ENCODE results near the gene CRTC2. TPM values are rescaled to one million over a fixed set of nuclear protein-coding genes. Genes with fewer than 3 reads are reported as not detected.

The CRTC2 gene
- total and polyA plus RNA-seq, 2 of the 4 experiments (the other 2 are of a cell fraction), result 2.7 to 20.1 TPM

- ChIA-PET POLR2A (ENCODE audit: unreplicated experiment) (no interaction called here), CTCF (interaction anchor here (0.7 kb wide), 1 partner anchor 177 kb away, joined by 6 read pairs; no protein-coding TSS in a partner anchor)
- intact Hi-C loops (cut with micrococcal nuclease), result loop anchor here (10.0 kb wide), 1 partner anchor 480 kb away; no protein-coding TSS in a partner anchor
- peaks cover 24 to 40% of the 10 kb centered on the region in 2 experiments for H3K79me1 ChIP-seq (ENCODE audit: low read depth in 1 of 2, low read length in 2 of 2)
- DNase-seq (no peak), ATAC-seq (ENCODE audit: low read depth) (no peak)
- H2BK15ac ChIP-seq (ENCODE audit: low read depth, low read length), result no peak overlapping the region
- peaks cover 19% of the 10 kb centered on the region for H3K36me3 ChIP-seq (ENCODE audit: control insufficient read depth, insufficient read depth, low read length)
- peak overlapping the region; percentile 99; the same call in 1 of the 2 replicates for H3K4ac ChIP-seq (ENCODE audit: low read depth, low read length)
- H2BK20ac ChIP-seq (ENCODE audit: low read depth, low read length), result no peak overlapping the region
- H3K4me3 ChIP-seq (ENCODE audit: insufficient read depth, low read depth, low read length), result peak overlapping the region; percentile 59
- peak overlapping the region; percentile 100 for H3K14ac ChIP-seq (replicated peaks; ENCODE audit: low read depth, low read length)
- H3K18ac ChIP-seq (ENCODE audit: low read depth, low read length), result no peak overlapping the region
- peaks cover 8% of the 10 kb centered on the region for H3K9me1 ChIP-seq (ENCODE audit: insufficient read depth, low read length)
- in situ Hi-C loops (cut with MboI; ENCODE audit: low sequenced_read_pairs), result no loop called here
- H2BK5ac ChIP-seq (ENCODE audit: low read depth, low read length, poor library complexity, severe bottlenecking), result peak overlapping the region; percentile 88
- no peak overlapping the region; the same call in 1 of the 2 replicates for H4K5ac ChIP-seq (ENCODE audit: low read depth, low read length)
- TF ChIP-seq MXI1 (IDR thresholded peaks at IDR 0.05; ENCODE audit: borderline replicate concordance, low read depth, low read length) (no peak), FOS (IDR thresholded peaks at IDR 0.05; ENCODE audit: low read depth, low read length) (no peak), MAZ (IDR thresholded peaks at IDR 0.05; ENCODE audit: borderline replicate concordance, low read depth, low read length) (no peak), RCOR1 (IDR thresholded peaks at IDR 0.05; ENCODE audit: insufficient replicate concordance, low read length) (no peak), BHLHE40 (IDR thresholded peaks at IDR 0.05; ENCODE audit: low read depth, low read length) (no peak), CHD1 (IDR thresholded peaks at IDR 0.05; ENCODE audit: low read depth, low read length) (no peak), ELK1 (IDR thresholded peaks at IDR 0.05; ENCODE audit: borderline replicate concordance, low read depth, low read length) (no peak), RFX5 (IDR thresholded peaks at IDR 0.05; ENCODE audit: low read depth, low read length) (no peak)
- H3K27ac ChIP-seq (ENCODE audit: insufficient read depth, low read length), result peak overlapping the region; percentile 35; the same call in 1 of the 2 replicates
- H4K8ac ChIP-seq (ENCODE audit: low read depth in 2 of 2, low read length in 2 of 2), result peak overlapping the region in 1 of 2 experiments; percentile 80; a peak in 1 of 4 replicates
- peak overlapping the region; percentile 74 for H2AK5ac ChIP-seq (ENCODE audit: low read depth, low read length)
- dilution Hi-C loops (cut with HindIII; ENCODE audit: low sequenced_read_pairs, unreplicated experiment), result no loop called here
- H3K23ac ChIP-seq (ENCODE audit: low read depth, low read length), result peak overlapping the region; percentile 22
- no peaks in the 10 kb centered on the region for H3K9me3 ChIP-seq (ENCODE audit: control insufficient read depth, insufficient read depth, low read length)
- WGBS, 2 experiments (ENCODE audit: extremely low coverage in 2 of 2, insufficient read length in 1 of 2), result 20% methylated on average over 1 of the region's 6 CpGs; no CpG with 5 or more reads in 1 of the 2 experiments
- H2BK120ac ChIP-seq (ENCODE audit: low read depth, low read length), result no peak overlapping the region
- H4K20me1 ChIP-seq (ENCODE audit: insufficient read depth, low read length), result no peaks in the 10 kb centered on the region
- H3K56ac ChIP-seq (ENCODE audit: extremely low read depth, insufficient read depth, low read length), result no peak overlapping the region; the same call in 1 of the 2 replicates
- BruUV-seq (replicated peaks), result no TSS peak
- no peak overlapping the region for H2AFZ ChIP-seq (replicated peaks; ENCODE audit: low read length, poor library complexity)
- peak overlapping the region; percentile 92 for H3K4me2 ChIP-seq (ENCODE audit: low read depth, low read length)
- peak overlapping the region; percentile 71; the same call in 1 of the 2 replicates for H4K91ac ChIP-seq (ENCODE audit: insufficient read depth, low read depth, low read length)
- H3K27me3 ChIP-seq (ENCODE audit: control insufficient read depth, insufficient read depth, low read length), result no peaks in the 10 kb centered on the region
- peak overlapping the region; percentile 98 for H3K9ac ChIP-seq (ENCODE audit: low read depth, low read length)
- H3K4me1 ChIP-seq (ENCODE audit: control insufficient read depth, insufficient read depth, low read length), result peaks cover 4% of the 10 kb centered on the region
- H2AK9ac ChIP-seq (replicated peaks; ENCODE audit: low read depth, low read length, poor library complexity), result no peak overlapping the region
Measured at GRCh38 chr1:153984123-153984894, 25.9 kb upstream of the CRTC2 start.

All from IMR-90 (cell line).